HG02798 (cell line): ENCODE data around the gene ALDH7A1.
"Not testable (repeated sequence)": the region's sequence is repeated elsewhere in the genome, so short reads cannot be mapped to it uniquely, and the experiment has no call there.

ENCODE experiments used
- ATAC-seq: cut with Tn5 transposase; IDR thresholded peaks from one replicate; pipeline ENCODE4 v1.9.1; 2021; ENCODE audit warnings: mild to moderate bottlenecking; ENCODE audit not compliant: unreplicated experiment, poor library complexity

The ALDH7A1 gene

GRCh38 chr5:126594748-126595485 is at the start of gene ALDH7A1:
TSS of gene ALDH7A1 (minus strand) at chr5:126595219. CDS start at chr5:126595198, 21 bp downstream.
- ATAC-seq: peak; percentile 79

GRCh38 chr5:126641387-126641786 is 46.4 kb upstream of the ALDH7A1 start:
- ATAC-seq: peak; percentile 74

GRCh38 chr5:126640866-126641265 is 45.8 kb upstream of the ALDH7A1 start:
- ATAC-seq: no peak

- no peak for ATAC-seq
Measured at GRCh38 chr5:126636956-126637355, 41.9 kb upstream of the ALDH7A1 start.

GRCh38 chr5:126635585-126635984 is 40.6 kb upstream of the ALDH7A1 start:
- ATAC-seq: no peak

- ATAC-seq: no peak
Measured at GRCh38 chr5:126633552-126633951, 38.5 kb upstream of the ALDH7A1 start.

GRCh38 chr5:126631920-126632319 is 36.9 kb upstream of the ALDH7A1 start:
- ATAC-seq: no peak

GRCh38 chr5:126628102-126628501 is 33.1 kb upstream of the ALDH7A1 start:
- ATAC-seq: no peak

GRCh38 chr5:126624534-126624933 is 29.5 kb upstream of the ALDH7A1 start:
- no peak for ATAC-seq

GRCh38 chr5:126619781-126620180 is 24.8 kb upstream of the ALDH7A1 start:
- no peak for ATAC-seq

- not testable (repeated sequence) for ATAC-seq
Measured at GRCh38 chr5:126617603-126618002, 22.6 kb upstream of the ALDH7A1 start.

- peak; percentile 98 for ATAC-seq
Measured at GRCh38 chr5:126615286-126615685, 20.3 kb upstream of the ALDH7A1 start.

- no peak for ATAC-seq
Measured at GRCh38 chr5:126613941-126614592, 19.0 kb upstream of the ALDH7A1 start.

GRCh38 chr5:126610616-126611015 is 15.6 kb upstream of the ALDH7A1 start:
- ATAC-seq: no peak

- no peak for ATAC-seq
Measured at GRCh38 chr5:126610160-126610559, 15.1 kb upstream of the ALDH7A1 start.

GRCh38 chr5:126605525-126605924 is 10.5 kb upstream of the ALDH7A1 start:
- ATAC-seq: no peak

GRCh38 chr5:126603402-126603991 is 8.5 kb upstream of the ALDH7A1 start:
- ATAC-seq: no peak

- ATAC-seq: peak; percentile 95
Measured at GRCh38 chr5:126600631-126601511, 5.9 kb upstream of the ALDH7A1 start, which contains the start of gene PHAX. TSS of gene PHAX (plus strand) at chr5:126600947. CDS start at chr5:126600963, 16 bp downstream.

GRCh38 chr5:126599971-126600630 is 5.1 kb upstream of the ALDH7A1 start:
- ATAC-seq: not testable (repeated sequence)

GRCh38 chr5:126599499-126599898 is 4.5 kb upstream of the ALDH7A1 start:
- ATAC-seq: no peak
